GM18909 (cell line): Measurements from ENCODE around the gene CCDC83.
A peak's percentile ranks its signal among the peaks of the same experiment; 100 is the strongest.
"Not testable (repeated sequence)": the region's sequence is repeated elsewhere in the genome, so short reads cannot be mapped to it uniquely, and the experiment has no call there.

Experiments
- ATAC-seq: cut with Tn5 transposase; IDR thresholded peaks from one replicate; pipeline ENCODE4 v1.9.1; 2021; ENCODE audit warnings: mild to moderate bottlenecking; ENCODE audit not compliant: unreplicated experiment, poor library complexity

Gene CCDC83

DNA sequence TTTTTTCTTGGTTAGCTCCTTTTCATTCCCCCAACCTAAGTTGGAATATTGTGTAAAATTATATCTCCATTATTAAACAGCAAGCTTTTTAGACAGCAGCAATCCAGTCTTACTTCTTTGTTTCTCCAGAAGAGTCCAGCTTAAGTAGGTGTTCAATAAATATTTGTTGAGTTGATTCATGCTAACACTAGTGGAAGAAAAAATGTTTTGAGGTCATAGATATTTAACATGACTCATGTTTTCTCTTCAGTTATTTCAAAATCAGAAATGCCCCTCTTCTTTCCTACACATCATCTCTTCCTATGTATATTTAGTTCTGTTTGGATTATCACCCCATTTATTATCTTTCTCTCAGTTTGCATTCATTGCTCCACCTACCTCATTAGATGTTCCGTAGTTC, 20.3 kb downstream of the CCDC83 start:
- no peak for ATAC-seq

GRCh38 chr11:85884581-85885021, 29.4 kb downstream of the CCDC83 start:
- no peak for ATAC-seq

GRCh38 chr11:85886089-85887056, 31.2 kb downstream of the CCDC83 start:
- ATAC-seq, result no peak

DNA sequence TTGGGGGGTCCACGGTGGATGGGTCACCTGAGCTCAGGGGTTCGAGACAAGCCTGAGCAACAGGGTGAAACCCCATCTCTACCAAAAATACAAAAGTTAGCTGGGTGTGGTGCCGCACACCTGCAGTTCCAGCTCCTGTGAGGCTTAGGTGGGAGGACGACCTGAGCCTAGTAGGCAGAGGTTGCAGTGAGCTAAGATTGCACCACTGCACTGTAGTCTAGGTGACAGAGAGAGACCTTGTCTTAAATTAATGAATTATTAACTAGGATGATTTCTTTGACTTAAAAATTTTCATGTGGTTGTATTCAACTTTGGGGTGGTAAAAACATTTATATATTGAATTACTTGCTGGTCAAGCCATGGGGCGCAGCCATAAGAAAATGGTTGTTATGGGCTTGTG, 33.9 kb downstream of the CCDC83 start:
- no peak for ATAC-seq

GRCh38 chr11:85889676-85890579, 34.7 kb downstream of the CCDC83 start:
- no peak for ATAC-seq

- ATAC-seq, result no peak
Measured at GRCh38 chr11:85893395-85893794, 38.2 kb downstream of the CCDC83 start.

DNA sequence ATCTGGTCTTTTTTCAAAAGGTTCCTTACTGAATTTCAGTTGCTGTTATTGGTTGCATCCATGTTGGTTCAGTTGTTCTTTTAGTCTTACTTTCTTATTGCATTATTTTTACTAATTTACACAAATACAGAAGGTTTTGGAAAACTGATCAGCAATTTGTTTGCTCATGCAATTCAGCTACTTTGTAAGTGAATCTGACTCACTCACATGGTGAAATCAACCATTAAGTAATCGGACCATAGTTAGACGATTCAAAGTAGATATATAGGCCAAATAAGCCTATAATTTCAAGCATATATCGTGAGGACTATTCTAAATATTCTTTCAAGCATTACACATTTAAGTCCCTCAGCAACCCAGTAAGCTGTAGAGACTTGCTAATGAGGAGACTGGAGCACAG, 41.7 kb downstream of the CCDC83 start:
- ATAC-seq, result no peak

- no peak for ATAC-seq
Measured at GRCh38 chr11:85898456-85898855, 43.3 kb downstream of the CCDC83 start.

GRCh38 chr11:85902353-85902752, 47.2 kb downstream of the CCDC83 start:
- ATAC-seq, result no peak

- ATAC-seq, result no peak
Measured at GRCh38 chr11:85903406-85903805, 48.2 kb downstream of the CCDC83 start.

DNA sequence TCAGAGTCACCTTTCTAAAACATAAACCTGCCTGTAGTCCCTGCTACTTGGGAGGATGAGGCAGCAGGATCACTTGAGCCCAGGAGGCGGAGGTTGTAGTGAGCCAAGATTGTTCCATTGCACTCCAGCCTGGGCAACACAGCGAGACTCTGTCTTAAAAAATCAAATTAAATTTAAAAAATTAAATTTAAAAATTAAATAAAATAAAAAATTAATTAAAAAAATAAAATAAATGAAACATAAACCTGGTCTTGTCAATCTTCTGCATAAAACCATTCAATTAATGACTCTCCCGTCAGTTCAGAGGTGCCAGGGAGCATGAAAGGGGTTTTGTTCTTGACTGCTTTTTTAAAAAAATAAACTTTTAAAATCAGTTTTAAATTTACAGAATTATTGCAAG, 48.6 kb downstream of the CCDC83 start:
- ATAC-seq, result no peak

DNA sequence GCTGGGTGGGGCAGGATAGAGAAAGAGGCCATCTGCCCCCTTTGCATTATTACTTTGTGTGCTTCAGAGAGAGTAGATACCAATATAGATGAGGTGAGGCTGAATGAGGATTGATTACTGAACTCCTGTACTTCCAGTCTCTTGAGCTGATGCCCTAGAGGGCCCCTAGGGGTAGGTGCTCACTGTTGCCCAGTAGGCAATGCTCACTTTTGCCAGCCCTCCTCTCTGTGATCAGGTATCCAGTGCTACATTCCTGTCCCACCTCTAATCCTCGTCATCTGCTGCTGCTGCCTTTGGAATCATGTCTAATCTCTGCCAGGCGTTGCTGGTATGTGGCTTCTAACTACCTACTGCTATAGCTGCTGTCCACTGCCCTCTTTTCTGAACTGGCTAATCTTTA, 57.2 kb downstream of the CCDC83 start:
- no peak for ATAC-seq

DNA sequence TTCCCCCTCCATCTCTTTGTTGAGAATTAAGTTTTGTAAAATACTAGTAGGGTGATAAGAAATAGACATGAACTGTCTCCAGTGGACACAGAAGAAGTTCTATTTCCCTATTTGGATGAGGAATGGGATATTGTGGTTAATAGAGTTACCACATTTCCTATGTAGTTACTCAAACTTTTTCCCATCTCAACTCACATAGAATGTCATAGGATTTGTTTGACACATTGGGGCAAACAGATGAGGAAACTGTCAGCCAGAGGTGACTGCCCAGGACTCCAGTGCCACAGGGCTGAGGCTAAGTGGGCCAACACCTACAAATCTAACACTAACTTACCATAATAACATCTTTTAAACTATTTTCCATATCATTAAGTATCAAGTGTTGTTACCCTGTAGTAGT, 58.3 kb downstream of the CCDC83 start:
- no peak for ATAC-seq

- no peak for ATAC-seq
Measured at GRCh38 chr11:85914425-85914824, 59.2 kb downstream of the CCDC83 start.

GRCh38 chr11:85918910-85919794, 64.0 kb downstream of the CCDC83 start:
- ATAC-seq, result no peak

DNA sequence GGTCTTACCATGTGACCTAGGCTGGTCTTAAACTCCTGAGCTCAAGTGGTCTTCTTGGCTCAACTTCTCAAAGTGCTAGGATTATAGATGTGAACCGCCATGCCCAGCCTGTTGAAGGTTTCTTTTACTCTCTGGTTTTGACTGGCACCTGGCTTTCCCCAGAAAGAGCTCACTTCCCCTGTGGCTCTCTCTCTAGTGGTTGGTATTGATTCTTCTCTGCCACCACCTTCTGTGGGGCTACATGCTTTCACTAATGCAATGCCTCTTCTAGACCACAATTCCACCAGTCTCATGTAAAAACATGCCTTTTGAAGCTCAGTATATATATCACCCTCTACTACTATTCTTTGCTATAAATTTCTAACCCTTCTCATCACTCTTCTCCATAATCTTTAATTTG, 67.2 kb downstream of the CCDC83 start:
- peak; percentile 99 for ATAC-seq

GRCh38 chr11:85923455-85923854, 68.3 kb downstream of the CCDC83 start:
- ATAC-seq, result no peak

DNA sequence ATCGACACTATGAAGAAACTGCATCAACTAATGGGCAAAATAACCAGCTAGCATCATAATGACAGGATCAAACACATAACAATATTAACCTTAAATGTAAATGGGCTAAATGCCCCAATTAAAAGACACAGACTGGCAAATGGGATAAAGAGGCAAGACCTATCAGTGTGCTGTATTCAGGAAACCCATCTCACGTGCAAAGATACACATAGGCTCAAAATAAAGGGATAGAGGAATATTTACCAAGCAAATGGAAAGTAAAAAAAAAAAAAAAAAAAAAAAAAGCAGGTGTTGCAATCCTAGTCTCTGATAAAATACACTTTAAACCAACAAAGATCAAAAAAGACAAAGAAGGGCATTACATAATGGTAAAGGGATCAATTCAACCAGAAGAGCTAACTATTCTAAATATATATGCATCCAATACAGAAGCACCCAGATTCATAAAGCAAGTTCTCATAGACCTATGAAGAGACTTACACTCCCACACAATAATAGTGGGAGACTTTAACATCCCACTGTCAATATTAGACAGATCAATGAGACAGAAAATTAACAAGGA, 71.6 kb downstream of the CCDC83 start:
- not testable (repeated sequence) for ATAC-seq

DNA sequence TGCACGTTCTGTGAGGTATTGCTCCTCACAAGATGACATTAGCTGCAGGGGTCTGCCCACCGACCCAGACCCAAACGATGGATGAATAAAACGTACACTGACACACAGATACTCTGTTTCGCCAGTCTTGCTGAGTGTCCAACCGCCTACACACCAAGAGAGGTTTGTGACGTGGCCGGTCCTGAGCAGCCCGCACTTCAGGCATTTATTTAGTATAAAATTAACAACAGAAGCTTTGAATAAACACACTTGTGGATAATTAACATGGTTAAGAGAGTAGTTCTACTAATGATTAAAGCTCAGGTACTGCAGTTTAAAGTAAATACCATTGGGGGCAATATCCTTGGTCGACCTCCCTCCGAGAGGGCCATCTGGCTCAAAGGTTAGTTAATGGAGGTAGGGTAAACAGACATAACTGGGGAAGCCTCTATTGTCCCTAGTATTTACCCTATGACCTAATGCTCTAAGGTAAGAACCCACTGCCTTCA, 75.7 kb downstream of the CCDC83 start:
- no peak for ATAC-seq
